Measurements from ENCODE around the gene ELOF1.
"Not testable (repeated sequence)": the region's sequence is repeated elsewhere in the genome, so short reads cannot be mapped to it uniquely, and the experiment has no call there.

The ELOF1 gene

DNA sequence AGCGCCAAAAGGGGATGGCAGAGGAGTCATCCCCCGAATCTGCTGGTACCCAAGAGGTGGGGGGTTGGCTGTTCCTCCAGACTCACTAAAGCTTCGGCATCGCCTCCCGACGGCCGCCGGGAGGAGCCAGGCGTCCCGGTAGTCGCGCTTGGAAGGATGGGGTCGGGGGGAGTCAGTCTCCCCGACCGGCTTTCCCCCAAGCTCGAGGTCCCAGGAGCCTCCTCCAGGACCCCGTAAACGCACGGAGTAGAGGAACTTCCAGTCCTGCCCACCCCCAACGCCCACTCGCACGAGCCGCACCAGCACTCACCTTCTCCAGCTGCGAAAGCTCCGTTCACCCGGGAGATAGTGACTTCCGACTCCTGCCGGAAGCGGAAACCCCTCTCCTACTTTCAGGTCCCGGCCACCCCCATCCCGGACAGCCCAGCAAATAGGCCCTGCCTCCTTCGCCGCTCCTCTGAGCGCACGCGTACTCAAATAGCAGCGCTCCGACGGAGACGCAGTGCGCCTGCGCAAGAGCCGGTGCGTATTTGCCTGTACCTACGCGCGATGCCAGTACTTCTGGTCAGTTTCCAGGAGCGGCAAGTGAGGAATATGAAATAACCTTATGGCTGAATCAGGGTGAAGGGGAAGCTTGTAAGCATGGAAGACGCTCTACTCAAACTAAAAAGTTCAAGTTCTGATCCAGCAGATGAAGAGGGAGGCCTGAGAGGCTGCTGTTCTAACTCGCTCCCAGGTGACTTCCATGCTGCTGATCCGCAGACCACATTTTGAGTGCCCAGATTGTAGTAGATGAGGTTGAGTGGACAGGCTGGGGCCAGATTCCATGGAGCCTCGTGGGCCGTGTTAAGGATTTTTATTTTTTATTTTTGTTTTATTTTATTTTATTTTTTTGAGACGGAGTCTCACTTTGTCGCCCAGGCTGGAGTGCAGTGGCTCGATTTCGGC lies at the start of gene ELOF1:
ELOF1 (minus strand) TSS at position 350 of the 948 bp plus-strand sequence. CDS start 4,883 bp downstream, outside the sequence.
- DNase-seq (ENCODE audit: low read depth in 2 of 2): peak; percentile 92 to 94

DNA sequence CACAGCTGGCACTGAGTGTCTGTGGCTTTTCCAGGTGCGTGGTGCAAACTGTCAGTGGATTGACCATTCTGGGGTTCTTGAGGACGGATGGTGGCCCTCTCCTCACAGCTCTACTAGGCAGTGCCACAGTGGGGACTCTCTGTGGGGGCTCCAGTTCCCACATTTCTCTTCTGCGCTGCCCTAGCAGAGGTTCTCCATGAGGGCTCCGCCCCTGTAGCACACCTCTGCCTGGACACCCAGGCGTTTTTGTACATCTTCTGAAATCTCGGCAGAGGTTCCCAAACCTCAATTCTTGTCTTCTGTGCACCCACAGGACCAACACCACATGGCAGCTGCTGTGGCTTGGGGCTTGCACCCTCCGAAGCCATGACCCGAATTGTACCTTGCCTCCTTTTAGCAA lies 47.5 kb upstream of the ELOF1 start:
- DNase-seq (ENCODE audit: low read depth in 2 of 2): no peak

DNA sequence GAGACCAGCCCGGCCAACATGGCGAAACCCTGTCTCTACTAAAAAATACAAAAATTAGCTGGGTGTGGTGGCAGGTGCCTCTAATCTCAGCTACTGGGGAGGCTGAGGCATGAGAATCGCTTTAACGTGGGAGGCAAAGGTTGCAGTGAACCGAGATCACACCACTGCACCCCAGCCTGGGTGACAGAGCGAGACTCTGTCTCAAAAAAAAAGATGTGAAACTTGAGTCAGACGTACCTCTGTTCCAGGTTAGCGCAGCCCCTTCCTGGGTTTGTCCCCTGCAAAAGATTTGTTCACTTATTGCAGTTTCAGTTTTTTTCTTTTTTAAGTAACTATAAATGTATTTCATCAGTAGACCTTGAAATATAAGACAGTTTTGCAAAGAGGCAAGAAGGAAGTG lies 40.7 kb upstream of the ELOF1 start:
- not testable (repeated sequence) for DNase-seq (ENCODE audit: low read depth in 2 of 2)

DNA sequence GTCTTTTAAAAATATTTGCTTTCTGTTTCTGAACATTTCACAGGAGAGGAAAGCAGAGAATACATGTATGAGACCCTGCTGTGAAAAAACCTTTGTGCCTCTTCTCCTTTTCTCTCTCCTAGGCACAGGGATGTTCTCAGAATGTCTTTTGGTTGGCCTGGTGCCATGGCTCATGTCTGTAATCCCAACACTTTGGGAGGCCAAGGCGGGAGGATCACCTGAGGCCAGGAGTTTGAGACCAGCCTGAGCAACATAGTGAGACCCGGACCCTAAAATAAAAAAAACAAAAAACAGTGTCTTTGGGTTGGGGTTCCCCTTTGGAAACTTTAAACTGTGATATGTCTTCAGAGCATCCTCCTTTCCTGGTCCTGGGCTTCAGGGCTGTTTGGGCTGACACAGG lies 39.7 kb upstream of the ELOF1 start:
- no peak for DNase-seq (ENCODE audit: low read depth in 2 of 2)

DNA sequence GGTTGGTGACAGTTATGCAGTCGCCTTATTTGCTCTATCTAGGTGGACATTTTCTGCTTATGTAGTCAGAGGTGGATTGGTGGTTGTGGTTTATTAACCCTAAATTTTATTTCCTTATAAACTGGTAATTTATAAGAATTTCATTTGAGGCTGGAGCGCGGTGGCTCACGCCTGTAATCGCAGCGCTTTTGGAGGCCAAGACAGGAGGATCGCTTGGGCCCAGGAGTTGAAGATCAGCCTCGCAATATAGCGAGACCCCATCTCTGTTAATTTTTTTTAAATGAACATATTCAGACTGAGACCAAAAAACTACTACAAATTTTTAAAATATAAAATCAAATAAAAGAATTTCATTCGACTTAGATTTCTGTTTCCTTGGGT lies 39.1 kb upstream of the ELOF1 start:
- no peak for DNase-seq (ENCODE audit: low read depth in 2 of 2)

DNA sequence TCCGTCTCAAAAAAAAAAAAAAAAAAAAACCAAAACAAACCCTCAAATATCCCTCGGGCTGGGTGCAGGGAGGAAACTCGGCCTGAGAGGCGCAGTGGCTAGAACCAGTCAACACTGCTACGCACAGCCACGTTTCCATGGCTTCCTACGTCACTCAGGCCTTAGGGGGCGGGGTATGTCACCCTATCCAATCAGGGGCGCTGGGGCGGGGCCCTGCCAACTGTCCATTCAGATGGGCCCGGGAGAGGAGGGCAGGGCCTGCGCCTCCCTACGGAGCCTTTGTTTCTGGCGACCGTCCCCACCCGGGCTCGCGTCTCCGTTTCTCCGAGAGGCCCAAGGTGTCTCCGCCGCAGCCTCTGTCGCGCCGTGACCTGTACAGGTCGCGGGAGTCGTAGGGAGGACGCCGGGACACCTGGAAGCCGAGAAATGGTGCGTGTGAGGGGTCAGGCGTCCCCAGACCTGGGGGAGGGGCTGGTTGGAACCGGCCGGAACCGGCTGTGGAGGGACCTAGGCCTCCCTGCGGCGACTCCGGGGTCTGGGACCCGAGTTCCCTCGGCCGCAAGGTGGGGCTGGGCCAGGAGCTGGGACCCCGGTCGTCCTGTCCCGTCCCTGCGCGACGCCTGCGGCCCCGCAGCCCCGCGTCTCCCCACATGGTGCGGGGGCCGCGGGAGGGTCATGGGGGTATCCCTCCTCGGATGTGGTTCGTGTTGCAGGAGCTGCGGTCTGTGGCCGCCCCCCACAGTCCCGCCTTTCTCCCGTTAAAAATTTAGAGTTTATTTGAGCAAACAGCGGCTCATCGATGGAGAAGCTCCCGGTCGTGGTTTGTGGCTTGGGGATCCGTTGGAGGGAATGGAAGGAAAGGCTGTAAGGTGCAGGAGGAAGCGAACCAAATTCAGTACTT lies 38.4 kb upstream of the ELOF1 start, which contains the start of gene ZNF627:
ZNF627 (plus strand) TSS at position 282 of the 901 bp plus-strand sequence; CDS start at position 427, 145 bp downstream.
- peak; percentile 91 to 96 for DNase-seq (ENCODE audit: low read depth in 2 of 2)

DNA sequence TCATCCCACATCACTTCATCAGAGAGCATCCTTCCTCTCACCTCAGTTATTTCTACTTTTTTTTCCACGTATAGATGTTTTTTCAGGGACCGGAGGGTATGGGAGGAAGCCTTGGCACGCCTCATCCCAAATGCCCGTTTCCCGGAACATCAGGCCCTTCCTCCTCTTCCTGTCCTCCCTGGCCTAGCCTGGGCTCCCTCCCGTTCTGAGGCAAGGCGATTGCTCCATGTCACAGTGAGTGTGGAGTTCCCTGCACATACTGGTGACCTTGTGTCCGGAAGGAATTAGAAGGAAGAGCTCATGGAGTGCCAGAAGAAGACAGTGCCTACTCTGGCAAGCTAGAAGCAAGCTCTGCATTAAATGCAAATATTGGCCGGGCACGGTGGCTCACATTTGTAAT lies 37.1 kb upstream of the ELOF1 start:
- DNase-seq (ENCODE audit: low read depth in 2 of 2): no peak

DNA sequence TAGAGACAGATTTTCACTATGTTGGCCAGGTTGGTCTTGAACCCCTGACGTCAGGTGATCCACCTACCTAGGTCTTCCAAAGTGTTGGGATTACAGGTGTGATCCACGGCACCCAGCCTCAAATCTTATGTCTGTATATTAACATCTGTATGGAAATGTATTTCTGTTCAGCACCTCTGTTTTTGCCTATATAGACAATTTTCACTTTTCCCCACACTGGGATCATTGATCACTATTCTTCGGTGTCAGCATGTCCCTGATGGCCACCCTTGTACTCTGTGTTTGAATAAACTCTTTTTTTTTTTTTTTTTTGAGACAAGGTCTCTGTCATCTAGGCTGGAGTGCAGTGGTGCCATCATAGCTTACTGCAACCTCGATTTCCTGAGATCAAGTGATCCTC lies 35.1 kb upstream of the ELOF1 start:
- DNase-seq (ENCODE audit: low read depth in 2 of 2): no peak

DNA sequence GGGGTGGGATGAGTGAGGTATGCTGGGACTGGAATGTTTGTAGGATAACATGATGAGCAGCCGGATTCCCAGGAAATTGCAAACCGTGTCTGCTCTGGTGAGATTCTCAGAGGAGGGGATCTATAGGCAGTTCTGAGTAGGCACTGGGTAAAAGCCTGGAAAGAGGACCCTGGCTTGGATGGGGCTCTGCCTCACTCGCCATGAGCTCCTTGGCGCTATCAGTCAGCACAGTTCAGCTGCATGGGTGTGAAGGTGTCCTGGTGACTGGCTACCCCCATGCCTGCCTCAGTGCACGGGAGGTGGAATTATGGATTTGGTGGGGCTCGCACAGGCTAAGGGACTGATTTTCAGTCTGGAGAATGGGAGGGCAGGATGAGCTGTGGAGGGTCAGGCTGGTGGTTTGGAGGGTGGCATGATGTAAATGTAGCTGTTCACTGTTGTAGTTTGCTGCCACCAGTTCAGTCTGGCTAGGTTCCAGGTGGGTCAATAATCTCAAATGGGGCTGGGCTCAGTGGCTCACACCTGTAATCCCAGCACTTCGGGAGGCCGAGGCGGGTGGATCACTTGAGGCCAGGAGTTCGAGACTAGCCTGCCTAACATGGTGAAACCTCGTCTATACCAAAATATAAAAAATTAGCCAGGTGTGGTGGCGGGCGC lies 29.1 kb upstream of the ELOF1 start:
- no peak for DNase-seq (ENCODE audit: low read depth in 2 of 2)

DNA sequence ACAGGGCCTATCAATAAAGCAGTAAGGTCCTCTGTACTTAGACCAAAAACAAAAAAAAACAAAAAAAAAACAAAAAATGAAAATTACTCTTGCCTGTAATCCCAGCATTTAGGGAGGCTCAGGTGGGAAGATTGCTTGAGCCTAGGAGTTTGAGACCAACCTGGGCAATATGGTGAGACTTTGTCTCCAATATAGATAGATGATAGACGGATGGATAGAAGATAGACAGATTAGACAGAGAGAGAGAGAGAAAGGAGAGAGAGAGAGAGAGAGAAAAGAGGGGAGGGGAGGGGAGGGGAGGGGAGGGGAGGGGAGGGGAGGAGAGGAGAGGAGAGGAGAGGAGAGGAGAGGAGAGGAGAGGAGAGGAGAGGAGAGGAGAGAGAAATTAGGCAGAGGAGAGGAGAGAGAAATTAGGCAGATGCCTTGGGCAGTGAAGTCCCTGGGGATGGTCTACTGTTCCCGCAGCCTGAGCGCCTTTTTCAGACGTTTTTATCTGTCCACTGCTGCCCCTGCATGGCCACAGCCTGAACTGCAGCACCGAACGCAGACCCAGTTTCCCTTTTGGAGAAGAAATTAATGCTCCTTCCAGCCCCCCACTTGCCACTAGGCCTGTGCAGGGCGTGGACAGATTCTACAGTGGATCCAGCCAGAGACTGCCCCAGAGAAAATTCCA lies 28.4 kb upstream of the ELOF1 start:
- DNase-seq (ENCODE audit: low read depth in 2 of 2): peak; percentile 30 to 41

DNA sequence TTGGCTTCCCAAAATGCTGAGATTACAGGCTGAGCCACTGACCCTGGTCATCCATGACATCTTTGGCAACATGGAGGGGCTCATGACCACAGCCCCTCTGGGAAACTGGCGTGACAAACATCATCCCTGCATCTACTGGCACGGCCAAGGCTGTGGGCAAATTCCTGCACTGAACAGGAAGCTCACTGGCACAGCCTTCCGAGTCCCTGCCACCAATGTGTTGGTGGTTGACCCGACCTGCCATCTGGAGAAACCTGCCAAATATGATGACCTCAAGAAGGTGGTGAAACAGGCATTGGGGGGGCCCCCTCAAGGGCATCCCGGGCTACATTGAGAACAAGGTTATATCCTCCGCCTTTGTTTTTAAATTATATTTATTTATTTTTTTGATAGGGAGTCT lies 27.3 kb upstream of the ELOF1 start:
- no peak for DNase-seq (ENCODE audit: low read depth in 2 of 2)

DNA sequence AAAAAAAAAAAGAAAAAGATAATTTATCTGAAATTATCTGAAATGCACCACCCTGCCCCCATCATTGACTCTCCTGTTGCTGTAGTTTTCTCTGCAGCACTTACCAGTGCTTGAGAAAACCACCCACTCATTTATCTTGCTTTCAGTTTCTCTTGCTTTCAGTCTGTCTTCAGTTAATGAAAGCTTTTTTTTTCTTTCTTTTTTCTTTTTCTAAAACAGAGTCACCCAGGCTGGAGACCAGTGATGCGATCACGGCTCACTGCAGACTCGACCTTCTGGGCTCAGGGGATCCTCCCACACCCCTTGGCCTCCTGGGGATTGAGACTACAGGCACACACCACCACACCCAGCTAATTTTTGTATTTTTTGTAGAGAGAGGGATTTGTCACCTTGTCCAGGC lies 22.7 kb upstream of the ELOF1 start:
- DNase-seq (ENCODE audit: low read depth in 2 of 2): no peak

DNA sequence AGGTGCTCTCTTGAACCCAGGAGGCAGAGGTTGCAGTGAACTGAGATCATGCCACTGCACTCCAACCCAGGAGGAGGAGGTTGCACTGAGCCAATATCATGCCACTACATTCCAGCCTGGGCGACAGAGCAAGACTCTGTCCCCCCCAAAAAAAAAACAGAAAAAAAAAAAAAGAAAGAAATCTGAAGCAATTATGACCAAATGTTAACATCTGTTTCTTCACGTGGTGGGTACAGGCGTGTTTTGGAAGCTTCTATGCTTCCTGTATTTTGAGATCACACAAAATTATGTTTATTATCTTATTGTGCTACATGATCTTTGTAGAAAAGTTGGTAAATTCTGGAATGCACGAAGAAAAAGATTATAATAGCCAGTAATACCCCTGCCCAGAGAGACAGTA lies 21.1 kb upstream of the ELOF1 start:
- no peak for DNase-seq (ENCODE audit: low read depth in 2 of 2)

DNA sequence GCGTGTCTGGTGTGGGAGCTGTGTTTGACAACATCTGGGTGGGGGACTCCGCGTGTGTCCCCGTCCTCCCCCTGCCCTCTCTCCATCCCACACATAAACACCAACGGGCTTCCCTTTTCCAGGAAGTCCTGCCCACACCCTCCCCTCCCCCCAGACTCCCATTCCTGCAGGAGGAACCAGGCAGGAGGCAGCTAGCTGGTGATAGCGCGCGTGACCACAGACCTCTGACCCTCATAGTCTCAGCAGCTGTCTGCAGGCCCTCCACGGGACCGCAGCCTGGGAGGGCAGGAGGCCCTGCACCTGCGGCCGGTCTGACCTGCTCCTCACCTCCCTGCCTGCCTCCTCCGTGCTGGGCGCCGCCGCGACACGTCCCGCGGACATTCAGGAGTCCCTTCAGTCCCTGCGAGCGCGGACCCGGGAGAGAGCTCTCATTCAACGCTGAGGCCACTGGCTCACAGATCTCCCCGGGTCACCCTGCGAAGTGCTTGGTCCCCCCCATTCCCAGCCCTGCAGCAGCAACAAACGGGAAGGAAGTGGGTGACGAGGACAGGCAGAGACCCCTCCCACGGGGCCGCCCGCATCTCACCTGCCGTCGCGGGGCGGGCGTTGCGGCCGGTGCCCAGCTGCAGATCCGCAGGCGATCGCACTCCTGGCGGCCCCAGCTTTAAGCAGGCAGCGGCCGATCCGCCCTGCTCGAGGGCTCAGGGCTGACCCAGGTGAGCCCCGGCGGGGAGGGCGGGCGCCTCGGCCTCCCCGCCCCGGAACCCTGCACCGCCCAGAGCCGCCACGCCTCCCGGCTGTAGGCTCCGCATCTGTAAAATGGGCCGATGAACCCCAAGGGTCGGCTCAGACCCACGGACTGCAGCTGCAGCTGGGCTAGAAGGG lies 19.5 kb upstream of the ELOF1 start:
- DNase-seq (ENCODE audit: low read depth in 2 of 2): no peak

DNA sequence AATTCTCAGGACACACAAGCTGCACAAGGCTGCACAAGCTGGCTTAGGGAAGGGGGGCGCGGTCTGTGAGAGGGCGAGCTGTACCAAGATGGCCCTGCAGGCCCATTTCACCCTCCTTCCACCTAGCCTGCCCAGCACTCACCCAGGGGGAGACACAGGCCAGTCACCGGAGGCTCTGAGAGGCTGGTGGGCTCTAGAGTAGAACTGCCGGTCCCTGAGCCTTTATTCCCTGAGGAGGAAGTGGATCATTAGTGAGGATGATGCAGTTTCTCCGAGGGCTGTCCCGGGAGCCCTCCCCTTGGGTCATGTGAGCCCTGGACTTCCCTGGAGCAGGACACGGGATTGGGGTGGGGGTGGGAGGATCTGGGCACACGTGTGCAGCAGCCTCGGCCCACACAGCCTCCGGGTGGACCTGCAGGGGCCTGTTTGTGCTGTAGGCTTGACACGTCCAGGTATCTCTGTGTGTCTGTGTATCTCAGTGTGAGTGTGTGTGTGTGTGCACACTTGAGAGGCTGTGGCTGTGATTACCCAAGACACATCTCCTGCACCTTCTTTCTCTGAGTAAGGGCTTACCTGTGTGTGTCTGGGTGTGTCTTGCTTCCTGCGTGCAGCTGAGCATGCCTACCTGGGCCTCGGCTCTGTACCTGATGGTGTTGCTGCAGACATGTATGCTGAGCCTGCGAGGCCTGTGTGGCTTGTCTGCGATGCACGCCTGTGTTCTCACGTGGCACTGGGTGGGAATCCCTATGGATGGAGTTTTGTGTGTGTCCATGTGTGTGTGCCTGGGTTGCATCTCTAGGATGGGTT lies 18.6 kb upstream of the ELOF1 start, which contains the start of gene ACP5:
ACP5 (minus strand) TSS at position 195 of the 807 bp plus-strand sequence. CDS start 328 bp downstream, outside the sequence.
- DNase-seq (ENCODE audit: low read depth in 2 of 2): no peak

DNA sequence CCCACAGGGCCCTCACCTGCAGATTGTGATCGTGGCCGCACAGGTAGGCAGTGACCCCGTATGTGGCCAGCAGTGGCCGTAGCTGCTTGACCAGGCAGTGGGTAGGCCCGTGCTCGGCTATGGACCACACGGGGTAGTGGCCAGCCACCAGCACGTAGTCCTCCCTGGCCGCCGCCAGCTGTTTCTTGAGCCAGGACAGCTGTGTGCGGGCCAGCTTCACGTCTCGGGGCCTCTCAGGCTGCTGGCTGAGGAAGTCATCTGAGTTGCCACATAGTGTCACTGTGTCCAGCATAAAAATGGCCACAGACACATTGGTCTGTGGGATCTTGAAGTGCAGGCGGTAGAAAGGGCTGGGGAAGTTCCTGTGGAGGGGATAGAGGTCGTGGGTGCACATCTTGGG lies 17.2 kb upstream of the ELOF1 start:
- no peak for DNase-seq (ENCODE audit: low read depth in 2 of 2)

DNA sequence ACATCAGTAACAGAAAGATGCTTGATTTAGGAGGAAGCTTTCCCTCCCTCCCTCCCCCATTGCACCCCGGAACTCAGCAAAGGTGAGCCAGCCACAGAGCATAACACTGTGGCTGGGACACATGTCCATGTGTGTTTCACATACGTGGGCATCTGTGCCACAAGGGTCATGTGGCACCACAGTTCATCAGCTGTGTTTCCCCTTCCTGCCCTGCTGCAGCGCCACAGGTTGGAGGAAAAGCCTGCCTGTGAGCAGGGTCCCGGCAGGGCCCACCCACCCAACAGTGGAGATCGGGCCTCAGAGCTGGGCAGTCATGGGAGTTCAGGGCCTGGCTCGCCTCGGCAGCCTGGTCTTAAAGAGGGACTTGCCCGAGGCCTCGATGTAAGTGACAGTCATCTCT lies 15.7 kb upstream of the ELOF1 start:
- no peak for DNase-seq (ENCODE audit: low read depth in 2 of 2)

DNA sequence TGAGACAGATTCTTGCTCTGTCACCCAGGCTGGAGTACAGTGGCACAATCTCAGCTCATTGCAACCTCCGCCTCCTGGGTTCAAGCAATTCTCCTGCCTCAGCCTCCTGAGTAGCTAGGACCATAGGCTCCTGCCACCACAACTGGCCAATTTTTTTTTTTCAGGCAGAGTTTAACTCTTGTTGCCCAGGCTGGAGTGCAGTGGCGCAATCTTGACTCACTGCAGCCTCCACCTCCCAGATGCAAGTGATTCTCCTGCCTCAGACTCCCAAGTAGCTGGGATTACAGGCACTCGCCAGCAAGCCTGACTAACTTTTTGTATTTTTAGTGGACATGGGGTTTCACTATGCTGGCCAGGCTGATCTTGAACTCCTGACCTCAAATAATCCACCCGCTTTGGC lies 14.7 kb upstream of the ELOF1 start:
- DNase-seq (ENCODE audit: low read depth in 2 of 2): not testable (repeated sequence)

DNA sequence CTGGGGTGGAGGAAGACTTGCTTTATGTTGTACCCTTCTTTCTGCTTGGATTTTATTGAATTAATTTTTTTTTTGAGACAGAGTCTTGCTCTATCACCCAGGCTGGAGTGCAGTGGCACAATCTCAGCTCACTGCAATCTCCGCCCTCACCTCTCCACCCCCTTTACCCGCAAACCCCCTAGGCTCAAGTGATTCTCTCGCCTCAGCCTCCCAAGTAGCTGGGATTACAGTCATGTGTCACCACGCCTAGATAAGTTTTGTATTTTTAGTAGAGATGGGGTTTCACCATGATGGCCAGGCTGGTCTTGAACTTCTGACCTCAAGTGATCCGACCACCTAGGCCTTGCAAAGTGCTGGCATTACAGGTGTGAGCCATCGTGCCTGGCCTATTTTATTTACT lies 14.3 kb upstream of the ELOF1 start:
- DNase-seq (ENCODE audit: low read depth in 2 of 2): not testable (repeated sequence)
